Liver (tissue), 3 donors: ENCODE results near the gene MAN1A2.

Source experiments
- GABPA ChIP-seq, 2 donors: IDR thresholded peaks in 1 of 2; conservative IDR thresholded peaks in 1 of 2; 2 replicates each; pipeline ENCODE4 v1.6.1; 2016; ENCODE audit warnings: antibody characterized with exemption in 2 of 2, mild to moderate bottlenecking in 1 of 2, moderate library complexity in 1 of 2
- JUND ChIP-seq, 2 donors: IDR thresholded peaks; 2 replicates each; pipeline ENCODE4 v1.6.1; 2016; ENCODE audit warnings: antibody characterized with exemption in 2 of 2
- NR2F2 ChIP-seq: IDR thresholded peaks from 2 replicates; pipeline ENCODE4 v1.6.1; 2016; ENCODE audit warnings: antibody characterized with exemption
- RAD21 ChIP-seq, 2 donors: IDR thresholded peaks; 2 replicates each; pipeline ENCODE4 v1.6.1; 2016; ENCODE audit warnings: antibody characterized with exemption in 2 of 2, mild to moderate bottlenecking in 2 of 2
- RXRA ChIP-seq, 2 donors: IDR thresholded peaks; 2 replicates each; pipeline ENCODE4 v1.6.1; 2017 to 2018; ENCODE audit warnings: antibody characterized with exemption in 2 of 2, mild to moderate bottlenecking in 1 of 2
- SP1 ChIP-seq: IDR thresholded peaks from 2 replicates; pipeline ENCODE4 v1.6.1; 2018; ENCODE audit warnings: antibody characterized with exemption, mild to moderate bottlenecking
- TAF1 ChIP-seq: conservative IDR thresholded peaks from 2 replicates; pipeline ENCODE4 v1.6.1; 2016; ENCODE audit warnings: antibody characterized with exemption, mild to moderate bottlenecking
- YY1 ChIP-seq: IDR thresholded peaks from 2 replicates; pipeline ENCODE4 v1.6.1; 2016; ENCODE audit warnings: antibody characterized with exemption, mild to moderate bottlenecking
- TF ChIP-seq, protein P1 (sequence below): fragments of 150-350 bp; IDR thresholded peaks from 2 replicates; pipeline ENCODE4 v1.5.1; 2017; ENCODE audit warnings: improper control_type of control experiment, low read depth, low read length; ENCODE audit not compliant: missing input control
- TF ChIP-seq, protein P2 (sequence below): IDR thresholded peaks from 2 replicates; pipeline ENCODE4 v1.6.1; 2016; ENCODE audit warnings: antibody characterized with exemption, mild to moderate bottlenecking
- TF ChIP-seq, protein P3 (sequence below): IDR thresholded peaks from 2 replicates; pipeline ENCODE4 v1.6.1; 2016; ENCODE audit warnings: antibody characterized with exemption
- TF ChIP-seq, protein P4 (sequence below): IDR thresholded peaks from 2 replicates; pipeline ENCODE4 v1.6.1; 2016; ENCODE audit warnings: antibody characterized with exemption
- donor health status: healthy.
- donor health status: healthy.

DNA sequence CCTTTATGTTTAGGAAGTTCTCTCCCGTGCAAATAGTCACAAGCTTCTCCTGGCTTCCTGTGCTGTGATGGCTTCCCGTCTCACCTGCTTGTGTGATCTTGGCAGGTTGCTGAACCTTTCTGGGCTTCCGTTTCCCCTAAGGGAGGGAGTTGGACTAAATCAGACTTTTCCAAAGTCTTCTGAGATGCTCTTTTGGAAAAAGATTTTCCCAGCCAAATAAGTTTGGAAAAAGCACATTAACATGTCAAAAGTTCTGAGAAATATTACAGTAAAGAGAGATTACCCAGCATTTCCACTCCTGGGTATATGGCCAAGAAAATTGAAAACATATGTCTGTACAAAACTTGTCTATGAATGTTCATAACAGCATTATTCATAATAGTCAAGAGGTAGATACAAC, 202.6 kb downstream of the MAN1A2 start:
- TF ChIP-seq YY1 (no peak), RAD21 (IDR thresholded peaks at IDR 0.05) (no peak), JUND (IDR thresholded peaks at IDR 0.05) (no peak), TAF1 (no peak), NR2F2 (no peak), SP1 (no peak), GABPA (IDR thresholded peaks at IDR 0.05 in 1 of 2, conservative IDR thresholded peaks at IDR 0.05 in 1 of 2) (no peak), RXRA (IDR thresholded peaks at IDR 0.05) (no peak)
- TF ChIP-seq, protein P1, sequence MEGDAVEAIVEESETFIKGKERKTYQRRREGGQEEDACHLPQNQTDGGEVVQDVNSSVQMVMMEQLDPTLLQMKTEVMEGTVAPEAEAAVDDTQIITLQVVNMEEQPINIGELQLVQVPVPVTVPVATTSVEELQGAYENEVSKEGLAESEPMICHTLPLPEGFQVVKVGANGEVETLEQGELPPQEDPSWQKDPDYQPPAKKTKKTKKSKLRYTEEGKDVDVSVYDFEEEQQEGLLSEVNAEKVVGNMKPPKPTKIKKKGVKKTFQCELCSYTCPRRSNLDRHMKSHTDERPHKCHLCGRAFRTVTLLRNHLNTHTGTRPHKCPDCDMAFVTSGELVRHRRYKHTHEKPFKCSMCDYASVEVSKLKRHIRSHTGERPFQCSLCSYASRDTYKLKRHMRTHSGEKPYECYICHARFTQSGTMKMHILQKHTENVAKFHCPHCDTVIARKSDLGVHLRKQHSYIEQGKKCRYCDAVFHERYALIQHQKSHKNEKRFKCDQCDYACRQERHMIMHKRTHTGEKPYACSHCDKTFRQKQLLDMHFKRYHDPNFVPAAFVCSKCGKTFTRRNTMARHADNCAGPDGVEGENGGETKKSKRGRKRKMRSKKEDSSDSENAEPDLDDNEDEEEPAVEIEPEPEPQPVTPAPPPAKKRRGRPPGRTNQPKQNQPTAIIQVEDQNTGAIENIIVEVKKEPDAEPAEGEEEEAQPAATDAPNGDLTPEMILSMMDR: no peak
- TF ChIP-seq, protein P2, sequence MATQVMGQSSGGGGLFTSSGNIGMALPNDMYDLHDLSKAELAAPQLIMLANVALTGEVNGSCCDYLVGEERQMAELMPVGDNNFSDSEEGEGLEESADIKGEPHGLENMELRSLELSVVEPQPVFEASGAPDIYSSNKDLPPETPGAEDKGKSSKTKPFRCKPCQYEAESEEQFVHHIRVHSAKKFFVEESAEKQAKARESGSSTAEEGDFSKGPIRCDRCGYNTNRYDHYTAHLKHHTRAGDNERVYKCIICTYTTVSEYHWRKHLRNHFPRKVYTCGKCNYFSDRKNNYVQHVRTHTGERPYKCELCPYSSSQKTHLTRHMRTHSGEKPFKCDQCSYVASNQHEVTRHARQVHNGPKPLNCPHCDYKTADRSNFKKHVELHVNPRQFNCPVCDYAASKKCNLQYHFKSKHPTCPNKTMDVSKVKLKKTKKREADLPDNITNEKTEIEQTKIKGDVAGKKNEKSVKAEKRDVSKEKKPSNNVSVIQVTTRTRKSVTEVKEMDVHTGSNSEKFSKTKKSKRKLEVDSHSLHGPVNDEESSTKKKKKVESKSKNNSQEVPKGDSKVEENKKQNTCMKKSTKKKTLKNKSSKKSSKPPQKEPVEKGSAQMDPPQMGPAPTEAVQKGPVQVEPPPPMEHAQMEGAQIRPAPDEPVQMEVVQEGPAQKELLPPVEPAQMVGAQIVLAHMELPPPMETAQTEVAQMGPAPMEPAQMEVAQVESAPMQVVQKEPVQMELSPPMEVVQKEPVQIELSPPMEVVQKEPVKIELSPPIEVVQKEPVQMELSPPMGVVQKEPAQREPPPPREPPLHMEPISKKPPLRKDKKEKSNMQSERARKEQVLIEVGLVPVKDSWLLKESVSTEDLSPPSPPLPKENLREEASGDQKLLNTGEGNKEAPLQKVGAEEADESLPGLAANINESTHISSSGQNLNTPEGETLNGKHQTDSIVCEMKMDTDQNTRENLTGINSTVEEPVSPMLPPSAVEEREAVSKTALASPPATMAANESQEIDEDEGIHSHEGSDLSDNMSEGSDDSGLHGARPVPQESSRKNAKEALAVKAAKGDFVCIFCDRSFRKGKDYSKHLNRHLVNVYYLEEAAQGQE: no peak
- TF ChIP-seq, protein P3, sequence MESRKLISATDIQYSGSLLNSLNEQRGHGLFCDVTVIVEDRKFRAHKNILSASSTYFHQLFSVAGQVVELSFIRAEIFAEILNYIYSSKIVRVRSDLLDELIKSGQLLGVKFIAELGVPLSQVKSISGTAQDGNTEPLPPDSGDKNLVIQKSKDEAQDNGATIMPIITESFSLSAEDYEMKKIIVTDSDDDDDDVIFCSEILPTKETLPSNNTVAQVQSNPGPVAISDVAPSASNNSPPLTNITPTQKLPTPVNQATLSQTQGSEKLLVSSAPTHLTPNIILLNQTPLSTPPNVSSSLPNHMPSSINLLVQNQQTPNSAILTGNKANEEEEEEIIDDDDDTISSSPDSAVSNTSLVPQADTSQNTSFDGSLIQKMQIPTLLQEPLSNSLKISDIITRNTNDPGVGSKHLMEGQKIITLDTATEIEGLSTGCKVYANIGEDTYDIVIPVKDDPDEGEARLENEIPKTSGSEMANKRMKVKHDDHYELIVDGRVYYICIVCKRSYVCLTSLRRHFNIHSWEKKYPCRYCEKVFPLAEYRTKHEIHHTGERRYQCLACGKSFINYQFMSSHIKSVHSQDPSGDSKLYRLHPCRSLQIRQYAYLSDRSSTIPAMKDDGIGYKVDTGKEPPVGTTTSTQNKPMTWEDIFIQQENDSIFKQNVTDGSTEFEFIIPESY: no peak
- TF ChIP-seq, protein P4, sequence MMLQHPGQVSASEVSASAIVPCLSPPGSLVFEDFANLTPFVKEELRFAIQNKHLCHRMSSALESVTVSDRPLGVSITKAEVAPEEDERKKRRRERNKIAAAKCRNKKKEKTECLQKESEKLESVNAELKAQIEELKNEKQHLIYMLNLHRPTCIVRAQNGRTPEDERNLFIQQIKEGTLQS: no peak
